ENCODE data around the gene SMS.

Gene SMS

GRCh38 chrX:21940356-21940829 is at the start of gene SMS:
SMS (plus strand) TSS chrX:21940709; CDS start chrX:21940825, 116 bp downstream.
- in situ Hi-C loops (cut with HindIII; ENCODE audit: low sequenced_read_pairs), result no loop called here

GRCh38 chrX:21905313-21905712 is 35.2 kb upstream of the SMS start:
- in situ Hi-C loops (cut with HindIII; ENCODE audit: low sequenced_read_pairs), result loop anchor here (5.0 kb wide), 1 partner anchor 72 kb away; no protein-coding TSS in a partner anchor

GRCh38 chrX:21905953-21906352 is 34.6 kb upstream of the SMS start:
- in situ Hi-C loops (cut with HindIII; ENCODE audit: low sequenced_read_pairs), result loop anchor here (5.0 kb wide), 1 partner anchor 71 kb away; no protein-coding TSS in a partner anchor

- in situ Hi-C loops (cut with HindIII; ENCODE audit: low sequenced_read_pairs), result loop anchor here (5.0 kb wide), 1 partner anchor 70 kb away; no protein-coding TSS in a partner anchor
These were observed 33.2 kb upstream of the SMS start for GRCh38 chrX:21907260-21907659.

GRCh38 chrX:21911481-21911880 is 29.0 kb upstream of the SMS start:
- in situ Hi-C loops (cut with HindIII; ENCODE audit: low sequenced_read_pairs), result no loop called here

GRCh38 chrX:21912220-21912619 is 28.3 kb upstream of the SMS start:
- in situ Hi-C loops (cut with HindIII; ENCODE audit: low sequenced_read_pairs), result no loop called here

GRCh38 chrX:21912989-21913388 is 27.5 kb upstream of the SMS start:
- in situ Hi-C loops (cut with HindIII; ENCODE audit: low sequenced_read_pairs), result no loop called here

- in situ Hi-C loops (cut with HindIII; ENCODE audit: low sequenced_read_pairs), result no loop called here
These were observed 14.4 kb upstream of the SMS start for GRCh38 chrX:21926116-21926515.

GRCh38 chrX:21926527-21927278 is 13.8 kb upstream of the SMS start:
- in situ Hi-C loops (cut with HindIII; ENCODE audit: low sequenced_read_pairs), result no loop called here

- in situ Hi-C loops (cut with HindIII; ENCODE audit: low sequenced_read_pairs), result no loop called here
These were observed 11.3 kb upstream of the SMS start for GRCh38 chrX:21929209-21929608.

GRCh38 chrX:21930986-21931385 is 9.5 kb upstream of the SMS start:
- in situ Hi-C loops (cut with HindIII; ENCODE audit: low sequenced_read_pairs), result no loop called here

GRCh38 chrX:21932292-21933002 is 8.1 kb upstream of the SMS start:
- in situ Hi-C loops (cut with HindIII; ENCODE audit: low sequenced_read_pairs), result no loop called here

- in situ Hi-C loops (cut with HindIII; ENCODE audit: low sequenced_read_pairs), result no loop called here
These were observed 7.4 kb upstream of the SMS start for GRCh38 chrX:21933077-21933476.

GRCh38 chrX:21934414-21934813 is 6.1 kb upstream of the SMS start:
- in situ Hi-C loops (cut with HindIII; ENCODE audit: low sequenced_read_pairs), result no loop called here

GRCh38 chrX:21939906-21940305 is 603 bp upstream of the SMS start:
- in situ Hi-C loops (cut with HindIII; ENCODE audit: low sequenced_read_pairs), result no loop called here

- in situ Hi-C loops (cut with HindIII; ENCODE audit: low sequenced_read_pairs), result no loop called here
These were observed 3.1 kb downstream of the SMS start for GRCh38 chrX:21943460-21944135.

GRCh38 chrX:21944136-21944615 is 3.7 kb downstream of the SMS start:
- in situ Hi-C loops (cut with HindIII; ENCODE audit: low sequenced_read_pairs), result no loop called here

- in situ Hi-C loops (cut with HindIII; ENCODE audit: low sequenced_read_pairs), result no loop called here
These were observed 6.6 kb downstream of the SMS start for GRCh38 chrX:21946925-21947641.

GRCh38 chrX:21947671-21948070 is 7.2 kb downstream of the SMS start:
- in situ Hi-C loops (cut with HindIII; ENCODE audit: low sequenced_read_pairs), result no loop called here

GRCh38 chrX:21948897-21949578 is 8.5 kb downstream of the SMS start:
- in situ Hi-C loops (cut with HindIII; ENCODE audit: low sequenced_read_pairs), result no loop called here
